Cerebellar cortex (tissue), 1 donor: ENCODE results near the gene GRIN3A.
"Not testable (repeated sequence)": the region's sequence is repeated elsewhere in the genome, so short reads cannot be mapped to it uniquely, and the experiment has no call there.

Experiments used
- DNase-seq: peaks from one replicate; pipeline ENCODE4 v3.0.0-alpha.2; 2015; ENCODE audit warnings: low spot score

The GRIN3A gene

DNA sequence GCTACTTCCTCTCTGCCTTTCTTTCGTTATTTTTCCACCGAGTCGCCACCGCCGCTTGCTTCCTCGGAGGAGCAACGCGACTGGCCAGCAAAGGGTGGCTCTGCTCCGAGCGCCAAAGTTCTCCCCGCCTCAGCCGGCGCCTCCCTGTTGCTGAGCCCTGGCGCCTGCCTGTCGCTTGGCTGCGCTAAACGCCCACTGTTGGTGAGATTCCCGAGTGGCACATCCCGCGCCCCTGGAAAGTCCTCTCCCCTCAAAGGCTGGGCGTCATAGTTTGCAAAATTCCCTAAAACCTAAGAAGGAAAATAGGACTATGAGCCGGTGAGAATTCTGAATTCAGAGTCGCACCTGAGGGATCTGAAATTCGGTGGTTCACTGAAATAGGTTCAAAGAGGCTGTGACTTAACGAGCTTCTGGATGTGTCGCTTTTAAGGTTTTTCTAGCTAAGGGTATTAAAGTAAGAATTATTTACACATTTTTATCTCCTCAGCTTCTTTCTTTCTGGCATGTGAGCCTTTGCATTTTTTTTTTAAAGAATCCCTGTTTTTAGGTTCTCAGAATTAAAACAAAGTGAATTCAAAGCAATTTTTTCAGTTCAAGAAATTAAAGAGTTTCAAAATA is at the start of gene GRIN3A:
Gene GRIN3A, minus strand, starts transcription at position 82 of the 618 bp plus-strand sequence. CDS start 668 bp downstream, outside the sequence.
- DNase-seq: no peak

DNA sequence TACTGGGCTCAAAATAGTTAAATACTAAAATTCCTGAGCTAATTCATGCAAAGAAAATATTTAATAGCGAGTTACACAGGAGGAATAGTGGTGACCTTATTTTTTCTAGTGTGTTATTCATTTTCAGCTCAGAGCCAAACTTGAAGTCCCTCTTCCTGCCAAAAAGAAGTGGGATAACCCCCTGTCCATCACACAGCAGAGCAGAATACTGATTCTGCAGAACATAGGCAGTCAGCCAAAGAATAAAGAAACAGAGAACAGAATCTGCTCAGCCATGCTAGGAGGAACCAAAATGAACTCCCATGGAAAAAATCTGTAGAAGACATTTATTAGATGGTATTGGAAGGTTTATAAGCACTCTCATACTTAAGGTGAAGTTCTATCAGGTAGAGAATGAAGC is 49.4 kb upstream of the GRIN3A start:
- peak; percentile 2 for DNase-seq

DNA sequence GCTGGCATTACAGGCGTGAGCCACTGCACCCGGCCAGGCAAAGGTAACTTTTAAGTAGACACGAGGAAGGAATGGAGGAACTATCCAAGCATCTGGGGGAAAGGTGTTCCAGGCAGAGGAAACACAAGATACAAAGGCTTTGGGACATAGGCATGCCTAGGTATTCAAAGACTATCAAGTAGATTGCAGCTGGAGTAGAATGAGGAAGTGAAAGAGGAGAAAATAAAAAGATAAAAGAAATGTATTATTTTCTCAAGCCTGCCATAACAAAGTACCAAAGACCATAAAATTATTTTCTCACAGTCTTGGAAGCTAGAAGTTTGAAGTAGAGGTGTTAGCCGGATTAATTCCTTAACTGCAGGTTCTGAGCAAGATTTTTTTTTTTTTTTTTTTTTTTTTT is 39.9 kb upstream of the GRIN3A start:
- no peak for DNase-seq

DNA sequence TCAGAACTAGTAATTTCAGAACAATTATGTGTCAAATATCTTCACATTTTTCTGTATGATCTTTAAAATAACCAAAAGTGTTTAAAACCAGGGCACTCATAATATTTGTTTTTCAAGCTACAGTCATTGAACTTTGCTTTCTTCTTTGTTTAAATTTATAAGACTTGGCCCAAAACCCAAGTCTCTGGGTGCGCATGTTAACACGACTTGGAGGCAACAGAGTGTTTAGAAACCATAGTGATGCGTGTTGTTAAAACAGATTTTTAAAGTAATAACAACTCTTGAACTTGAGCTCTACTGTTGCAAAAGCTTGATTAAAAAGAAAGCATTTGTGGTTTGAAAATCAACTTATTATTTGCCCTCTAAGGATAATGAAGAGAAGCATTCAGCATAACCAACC is 26.0 kb upstream of the GRIN3A start:
- DNase-seq: no peak

DNA sequence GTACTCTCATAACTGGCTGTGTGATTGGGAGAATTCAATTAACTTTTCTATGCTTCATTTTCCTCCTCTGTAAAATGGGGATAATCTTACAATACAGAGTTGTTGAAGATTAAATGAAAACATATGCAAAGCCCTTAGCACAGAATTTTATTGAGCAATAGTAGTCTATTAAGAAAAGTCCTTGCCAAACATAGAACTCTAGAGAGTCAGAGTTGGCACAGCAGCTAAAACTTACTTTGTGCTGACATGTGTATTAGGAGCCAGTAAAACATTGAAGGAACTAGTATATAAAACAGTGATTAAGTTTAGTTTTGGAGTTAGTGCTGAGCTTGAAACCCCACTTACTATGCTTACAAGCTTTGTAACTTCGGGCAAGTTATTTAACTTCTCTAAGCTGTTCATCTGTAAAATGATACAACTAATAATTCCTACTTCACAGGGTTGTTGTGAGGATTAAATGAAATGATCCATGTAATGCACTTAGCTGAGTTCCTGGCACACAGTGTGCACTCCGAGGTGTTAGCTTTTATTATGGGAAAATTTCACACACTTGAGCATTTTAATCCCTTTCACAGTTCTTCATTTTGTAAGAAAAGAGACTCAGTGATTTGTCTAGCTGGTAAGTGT is 20.0 kb upstream of the GRIN3A start:
- DNase-seq: no peak

DNA sequence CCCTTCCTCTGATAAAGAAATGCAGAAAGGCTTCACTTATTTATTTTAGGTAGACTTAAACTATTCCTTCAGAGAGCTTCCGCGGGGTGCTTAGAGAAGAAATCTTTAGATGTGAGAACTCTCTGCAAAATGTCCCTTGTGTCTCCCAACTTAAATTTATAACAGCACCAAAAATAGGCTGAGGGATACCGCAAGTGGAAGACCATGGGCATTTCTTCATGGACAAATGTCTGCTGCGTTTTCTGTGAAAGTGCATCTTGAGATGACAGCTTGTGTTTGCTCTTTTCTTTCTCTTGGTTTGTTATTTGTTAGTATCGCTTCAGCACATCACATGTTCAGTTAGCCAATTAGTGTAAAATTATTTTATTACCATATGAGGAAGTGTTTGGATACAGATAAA is 15.3 kb upstream of the GRIN3A start:
- no peak for DNase-seq

DNA sequence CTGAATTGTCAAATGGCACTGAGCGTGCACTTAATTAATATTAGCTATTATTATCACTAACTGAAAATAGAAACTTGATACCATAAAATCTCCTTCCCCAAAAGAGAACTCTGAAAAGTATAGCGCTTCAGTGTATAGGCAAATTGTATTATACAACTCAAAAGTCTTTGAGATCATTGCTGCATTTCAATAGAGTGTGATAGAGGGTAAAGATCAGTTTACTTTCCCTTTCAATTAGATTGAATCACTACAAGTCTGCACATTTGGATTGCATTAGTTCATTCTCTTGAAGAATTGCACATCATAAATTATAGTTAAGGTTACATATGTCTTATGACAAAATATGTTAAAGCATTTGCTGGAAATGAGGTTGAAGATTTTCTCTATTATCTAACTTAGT is 13.4 kb upstream of the GRIN3A start:
- DNase-seq: no peak

DNA sequence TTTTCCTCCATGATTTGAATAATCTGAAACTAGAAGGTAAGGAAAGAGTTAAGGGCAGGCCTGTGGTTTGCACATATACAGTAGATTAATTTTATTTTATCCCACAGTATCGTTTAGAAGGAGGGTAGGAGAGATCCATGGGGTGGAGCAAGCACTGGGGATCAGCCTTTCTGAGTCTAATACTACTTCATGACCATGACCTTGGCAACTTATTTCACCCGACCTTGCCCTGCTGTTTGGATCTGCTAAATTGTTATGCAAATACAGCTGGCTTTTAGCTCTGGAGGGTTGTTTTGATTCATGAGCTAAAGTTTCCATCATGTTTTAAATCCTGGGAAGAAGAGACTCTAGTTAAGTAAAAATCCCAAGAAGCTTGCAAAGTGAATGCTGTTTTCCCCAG is 864 bp upstream of the GRIN3A start:
- DNase-seq: no peak

DNA sequence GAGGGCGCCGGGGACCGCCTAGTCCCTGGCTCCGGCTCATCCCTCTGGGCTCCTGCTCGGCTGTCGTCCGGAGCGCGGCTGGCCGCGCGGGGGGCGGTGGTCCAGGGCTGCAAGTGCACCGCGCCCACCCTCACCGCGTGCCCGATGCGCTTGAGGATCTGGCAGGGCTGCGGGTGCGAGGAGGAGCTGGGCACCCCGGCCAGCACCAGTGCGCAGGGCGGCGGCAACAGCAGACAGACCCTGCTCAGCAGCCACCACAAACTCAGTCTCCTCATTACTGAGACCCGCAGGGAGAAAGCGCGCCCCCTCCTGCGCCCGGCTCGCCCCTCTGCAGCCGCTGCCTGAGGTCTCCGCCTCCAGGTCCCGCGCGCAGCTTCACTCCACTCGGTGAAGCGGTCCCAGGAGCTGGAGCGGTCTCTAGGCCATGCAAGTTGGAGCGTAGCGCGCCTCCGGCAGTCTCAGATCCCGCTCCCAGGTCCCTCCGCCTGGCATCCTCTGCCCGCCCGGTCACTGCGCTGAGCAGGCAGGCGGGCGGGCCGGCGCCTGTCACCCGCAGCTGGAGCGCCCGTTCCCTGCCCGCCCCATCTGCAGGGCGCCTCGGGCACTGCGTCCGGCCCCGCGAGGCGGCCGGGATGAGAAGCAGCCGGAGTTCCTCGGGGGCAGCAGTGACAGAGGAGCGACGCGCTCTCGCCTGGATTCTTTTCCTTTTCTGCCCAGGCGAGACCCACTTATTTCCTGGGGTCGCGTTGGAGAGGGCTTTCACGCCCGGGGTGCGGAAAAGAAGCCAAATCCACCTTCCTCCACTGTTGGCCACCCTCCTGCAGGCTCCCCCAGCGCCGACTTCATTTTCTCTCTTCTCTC is 512 bp downstream of the GRIN3A start:
- no peak for DNase-seq

DNA sequence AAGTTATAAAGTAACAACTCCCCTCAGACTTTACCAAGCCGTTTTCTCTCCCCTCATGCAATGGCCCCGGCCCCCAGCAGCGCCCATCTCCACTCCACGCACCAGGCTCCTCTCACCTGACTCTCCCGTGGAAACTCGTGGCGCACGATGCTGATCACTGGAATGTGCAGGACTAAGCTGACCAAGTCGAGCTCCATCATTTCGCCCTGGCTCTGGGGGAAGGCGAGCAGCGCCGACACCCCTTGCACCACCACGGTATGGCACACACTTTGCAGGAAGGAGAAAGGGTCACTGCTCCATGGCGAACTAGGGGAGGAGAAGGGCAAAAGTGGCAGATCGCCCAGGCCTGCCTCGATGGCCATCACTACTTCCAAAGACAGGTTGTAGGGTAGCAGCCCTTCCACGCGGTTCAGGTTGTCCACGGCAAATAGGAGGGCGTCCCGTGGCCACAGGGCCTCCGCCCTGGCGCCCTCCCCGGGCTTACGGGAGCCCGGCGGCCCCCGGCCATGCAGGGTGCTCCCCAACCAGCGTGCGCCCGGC is 1.2 kb downstream of the GRIN3A start:
- DNase-seq: no peak

DNA sequence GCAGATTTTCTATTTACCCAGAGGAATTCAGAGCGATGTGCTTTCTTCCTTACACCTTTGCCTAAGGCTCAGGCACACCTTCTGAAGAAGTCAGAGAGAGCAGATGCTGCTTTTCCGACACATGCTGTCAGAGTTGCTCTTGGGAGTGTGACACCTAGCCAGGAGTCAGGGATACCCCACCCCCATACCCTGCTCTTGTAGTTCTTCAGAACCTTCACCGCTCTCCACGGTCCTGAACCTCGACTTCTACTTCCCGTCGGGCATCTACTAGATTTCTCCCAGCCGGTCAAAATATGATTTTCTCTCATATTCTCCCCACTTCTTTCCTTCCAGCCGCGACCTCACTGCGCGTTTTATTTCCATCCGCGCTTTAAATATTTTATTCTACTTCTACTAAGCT is 1.7 kb downstream of the GRIN3A start:
- no peak for DNase-seq

DNA sequence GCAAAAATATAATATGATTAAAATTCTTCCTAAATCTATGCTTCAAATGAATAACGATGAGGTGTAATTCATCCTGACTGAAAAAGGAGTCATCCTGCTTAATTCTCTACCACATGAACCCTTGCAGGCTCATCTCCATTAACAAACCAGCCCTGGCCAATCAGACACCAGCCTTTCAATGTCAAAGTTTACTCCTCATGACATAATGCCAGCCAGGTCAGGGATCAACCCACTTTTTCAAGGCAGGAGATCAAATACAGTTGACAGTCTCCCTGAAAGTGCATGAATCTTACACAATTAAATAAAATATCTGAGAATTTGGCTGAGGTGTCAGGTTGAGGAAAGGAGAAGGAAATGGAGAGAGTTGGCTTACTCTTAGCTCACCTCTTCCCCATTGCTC is 7.0 kb downstream of the GRIN3A start:
- DNase-seq: no peak

DNA sequence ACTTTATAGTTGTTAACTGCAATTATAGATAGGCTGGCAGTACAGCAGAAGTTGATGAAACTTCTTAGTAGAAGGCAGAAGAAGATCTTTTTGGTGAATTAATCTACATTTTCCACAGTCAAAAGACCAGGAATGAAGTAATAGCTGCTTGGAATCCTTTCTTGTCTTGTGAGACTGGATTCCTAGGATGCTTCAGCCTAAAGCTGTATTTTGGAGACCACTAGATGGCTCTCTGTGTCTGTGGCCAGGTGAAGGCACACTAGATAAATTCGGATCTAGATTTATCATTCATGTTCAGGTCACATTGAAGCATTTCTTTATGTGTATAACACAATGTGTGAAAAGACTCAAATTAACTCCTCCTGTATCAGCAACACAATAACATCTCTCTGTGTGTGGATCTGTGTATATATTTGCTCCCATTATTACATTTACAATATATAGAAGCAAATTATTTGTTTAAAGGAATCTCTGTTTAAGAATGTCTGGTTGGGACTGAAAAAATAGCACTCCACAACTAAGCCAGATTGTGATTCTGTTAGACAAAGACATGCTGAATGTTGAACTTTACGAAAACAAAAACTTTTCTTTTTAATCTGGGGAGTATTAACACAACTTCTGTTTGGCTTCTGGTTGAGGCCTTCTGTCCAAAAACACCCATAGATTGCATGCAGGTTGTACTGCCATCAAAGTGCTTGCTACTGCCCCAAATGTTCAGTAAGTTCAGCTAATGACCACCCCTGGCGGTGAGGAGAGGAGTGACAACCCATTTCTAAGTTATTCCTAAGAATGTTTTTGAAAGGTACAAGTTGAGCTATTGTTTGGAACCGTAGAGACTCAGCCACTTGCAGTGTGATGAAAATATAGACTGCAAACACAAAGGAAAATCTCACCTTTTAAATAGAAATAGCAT is 10.6 kb downstream of the GRIN3A start:
- peak; percentile 49 for DNase-seq

DNA sequence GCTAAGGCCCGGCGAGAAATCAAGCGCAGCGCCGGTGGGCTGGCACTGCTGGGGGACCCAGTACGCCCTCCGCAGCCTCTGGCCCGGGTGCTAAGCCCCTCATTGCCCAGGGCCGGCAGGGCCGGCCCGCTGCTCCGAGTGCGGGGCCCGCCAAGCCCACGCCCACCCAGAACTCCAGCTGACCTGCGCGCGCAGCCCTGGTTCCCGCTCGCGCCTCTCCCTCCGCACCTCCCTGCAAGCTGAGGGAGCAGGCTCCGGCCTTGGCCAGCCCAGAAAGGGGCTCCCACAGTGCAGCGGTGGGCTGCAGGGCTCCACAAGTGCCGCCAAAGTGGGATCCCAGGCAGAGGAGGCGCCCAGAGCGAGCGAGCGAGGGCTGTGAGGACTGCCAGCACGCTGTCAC is 14.2 kb downstream of the GRIN3A start:
- not testable (repeated sequence) for DNase-seq

DNA sequence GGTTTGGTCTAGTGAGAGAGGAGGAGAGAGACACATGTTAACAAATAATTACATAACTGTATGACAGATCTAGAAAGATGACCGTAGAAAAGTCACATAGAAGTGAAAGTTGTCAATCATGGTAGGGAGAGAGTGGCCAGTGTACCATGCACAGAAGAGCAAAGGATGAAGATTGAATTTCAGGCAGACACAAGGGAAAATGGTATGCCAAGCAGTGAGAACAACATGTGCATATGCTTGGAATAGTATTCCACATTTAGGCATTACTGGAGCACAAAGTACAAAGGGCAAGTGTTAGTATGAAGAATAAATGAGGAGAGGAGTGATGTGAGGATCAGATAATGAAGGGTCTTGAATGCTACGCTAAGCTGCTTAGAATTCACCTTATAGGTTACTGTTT is 20.3 kb downstream of the GRIN3A start:
- no peak for DNase-seq

DNA sequence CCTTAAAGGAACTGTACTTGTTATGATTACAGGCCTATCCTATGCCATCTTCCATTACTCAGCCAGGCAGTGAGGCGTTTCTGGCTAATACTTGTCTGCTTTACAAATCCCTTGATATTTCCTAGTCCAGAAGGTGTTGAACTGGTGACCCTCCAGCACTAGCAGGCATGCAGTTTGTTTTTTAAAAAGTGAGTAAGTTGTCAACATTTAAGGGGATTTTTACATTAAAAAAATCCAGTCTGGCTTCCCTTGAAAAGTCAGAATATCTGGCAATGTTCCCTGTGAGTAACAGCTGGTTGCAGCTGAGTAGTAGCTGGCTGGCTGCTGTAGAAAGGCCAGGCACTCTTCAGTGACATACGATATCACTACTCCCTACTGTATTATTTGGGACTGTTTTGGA is 21.8 kb downstream of the GRIN3A start:
- no peak for DNase-seq

DNA sequence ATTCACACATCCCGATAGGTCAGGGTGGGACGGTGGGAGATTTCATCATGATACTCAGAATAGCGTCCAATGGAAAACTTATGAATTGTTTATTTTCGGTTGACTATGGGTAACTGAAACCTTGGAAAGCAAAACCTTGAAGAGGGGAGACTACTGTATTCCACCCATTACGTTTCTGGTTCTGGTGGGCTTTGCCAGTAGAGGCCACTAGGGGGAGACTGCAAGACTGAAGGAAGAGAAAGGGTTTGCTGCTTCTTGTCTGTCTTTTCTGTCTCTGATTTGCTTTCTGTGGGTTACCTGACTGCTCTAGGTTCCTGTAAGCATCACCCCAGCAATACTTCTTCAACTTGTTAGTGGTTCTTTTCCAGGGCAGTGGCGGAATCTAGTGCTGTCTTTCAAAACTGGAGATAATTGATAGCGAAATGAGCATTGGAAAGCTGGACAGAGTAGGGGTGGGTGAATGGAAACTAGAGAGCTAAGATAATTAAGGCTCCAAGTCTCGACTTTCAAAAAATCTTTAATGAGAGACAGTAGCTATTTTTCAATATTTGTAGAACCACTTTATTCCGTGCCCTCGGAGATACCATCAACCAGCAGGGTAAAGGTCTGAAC is 27.0 kb downstream of the GRIN3A start:
- no peak for DNase-seq

DNA sequence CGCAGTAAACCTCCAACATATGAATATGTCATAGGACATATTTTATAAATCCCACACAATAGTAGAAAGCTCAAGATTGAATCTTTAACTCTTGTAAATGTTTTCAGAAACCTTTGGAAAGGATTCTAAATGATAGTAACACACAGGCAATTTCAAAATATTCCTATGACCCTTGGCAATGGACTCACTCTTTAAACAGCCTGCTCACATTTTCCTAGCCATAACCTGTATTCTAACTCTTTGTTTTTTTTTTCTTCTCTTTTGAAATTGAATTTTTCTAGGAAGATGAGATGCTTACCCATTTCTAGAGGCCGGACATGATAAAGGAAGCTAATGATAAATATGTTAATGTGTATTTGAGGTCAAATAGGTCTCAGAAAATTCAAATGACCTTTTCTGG is 29.6 kb downstream of the GRIN3A start:
- no peak for DNase-seq

DNA sequence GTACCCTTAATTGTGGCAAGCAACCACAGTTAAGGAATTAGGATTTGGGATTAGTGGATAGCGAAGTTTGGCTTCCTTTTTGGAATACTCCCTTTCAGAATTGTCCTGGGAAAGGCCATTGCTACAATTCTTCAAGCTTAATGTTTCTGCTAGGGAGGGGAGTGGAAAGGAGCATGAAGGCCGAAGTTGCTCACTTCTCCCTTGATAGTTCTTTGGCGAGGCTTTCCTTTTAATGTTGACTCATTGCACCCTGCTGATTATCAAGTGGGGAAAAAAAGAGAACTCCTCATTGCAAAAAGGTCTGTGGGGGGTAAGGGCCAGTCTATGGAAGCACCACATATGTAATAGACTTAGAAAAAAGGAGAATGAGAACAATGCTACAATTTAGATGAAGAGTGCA is 30.7 kb downstream of the GRIN3A start:
- no peak for DNase-seq

DNA sequence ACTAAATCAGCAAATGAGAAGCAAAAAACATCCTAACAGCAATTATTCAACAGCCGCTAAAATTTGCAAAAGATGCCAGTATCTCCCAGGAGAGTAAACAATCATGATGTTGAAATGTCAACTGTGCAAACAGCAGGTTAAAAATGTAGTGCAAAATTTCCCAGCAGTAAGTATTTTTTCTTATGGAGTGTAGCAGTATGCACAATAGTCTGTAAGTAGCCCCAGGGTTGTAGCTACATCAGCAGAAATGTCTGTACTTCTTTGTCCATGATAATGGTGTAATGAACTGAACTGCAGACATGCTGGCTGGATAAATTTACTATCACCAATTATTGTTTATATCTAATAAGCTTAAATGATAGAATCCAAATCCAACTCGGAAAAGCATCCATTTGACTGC is 31.4 kb downstream of the GRIN3A start:
- no peak for DNase-seq

DNA sequence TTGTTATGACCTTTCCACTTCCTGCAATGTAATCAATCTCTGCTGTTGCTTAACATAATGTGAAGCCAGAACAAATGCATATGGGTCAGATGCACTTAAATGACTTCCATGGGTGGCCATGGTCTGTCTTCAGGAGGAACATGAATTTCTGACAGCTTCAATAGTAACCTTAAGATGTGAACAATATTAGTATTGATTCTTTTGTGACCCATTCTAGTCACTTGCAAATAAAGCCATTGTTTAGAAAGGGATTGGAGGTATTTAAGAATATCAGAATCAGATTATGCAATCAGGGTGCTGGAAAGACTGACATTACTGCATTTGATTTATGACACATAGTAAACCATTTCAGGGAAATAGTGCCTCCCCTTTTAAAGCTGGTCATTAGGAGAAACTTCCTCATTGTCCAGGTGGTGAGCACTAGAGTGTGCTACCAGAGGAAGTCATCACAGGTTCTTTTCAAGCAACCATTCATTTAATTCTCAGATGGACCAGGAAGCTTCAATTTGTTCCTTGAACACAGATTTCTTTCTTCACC is 32.1 kb downstream of the GRIN3A start:
- DNase-seq: no peak
